ENCODE results near the gene THOC6. TPM values are rescaled to one million over a fixed set of nuclear protein-coding genes. Genes with fewer than 3 reads are reported as not detected.

Gene THOC6
- total and polyA plus RNA-seq, 4 donors: 10.8 to 14.8 (median 11.7) TPM

DNA sequence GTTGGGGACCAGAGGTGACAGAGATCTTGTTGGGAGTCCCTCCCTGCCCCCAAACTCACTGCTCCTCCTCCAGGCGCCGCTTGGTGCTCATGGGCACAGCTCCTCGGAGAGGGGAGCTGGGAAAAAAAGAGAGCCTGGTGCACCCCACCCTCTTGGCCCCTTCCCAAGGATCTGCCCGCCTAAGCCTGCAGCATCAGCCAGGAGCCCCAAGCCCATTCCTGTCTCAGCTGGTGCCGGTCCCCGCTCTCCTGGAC, 493 bp upstream of the THOC6 start:
- Histone ChIP-seq H3K36me3 (ENCODE audit: control insufficient read depth in 4 of 4, insufficient read depth in 3 of 4, low read depth in 1 of 4, low read length in 3 of 4) (peaks cover 0 to 14% (median 3%) of the 10 kb centered on the region in 4 donors), H3K4me3 (ENCODE audit: low read depth in 1 of 3, low read length in 3 of 3) (peak overlapping the region in 2 of 3 donors; percentile 55 to 72), H3K27me3 (ENCODE audit: control insufficient read depth in 4 of 4, insufficient read depth in 4 of 4, low read length in 3 of 4) (no peaks in the 10 kb centered on the region), H3K4me1 (ENCODE audit: control insufficient read depth in 4 of 4, insufficient read depth in 4 of 4, low read length in 3 of 4) (peaks cover 17 to 42% (median 26%) of the 10 kb centered on the region in 4 donors), H3K27ac (ENCODE audit: low read depth in 1 of 2, low read length in 2 of 2) (peak overlapping the region; percentile 95 to 97), H3K9me3 (ENCODE audit: control insufficient read depth in 4 of 4, low read length in 3 of 4) (no peaks in the 10 kb centered on the region), H3K9ac (ENCODE audit: low read depth in 1 of 2, low read length in 2 of 2) (no peak overlapping the region)
- 48% methylated on average over 6 of the region's 6 CpGs for WGBS
- TF ChIP-seq HNF4G (IDR thresholded peaks at IDR 0.05): no peak
- no peak for DNase-seq (ENCODE audit: low spot score)

DNA sequence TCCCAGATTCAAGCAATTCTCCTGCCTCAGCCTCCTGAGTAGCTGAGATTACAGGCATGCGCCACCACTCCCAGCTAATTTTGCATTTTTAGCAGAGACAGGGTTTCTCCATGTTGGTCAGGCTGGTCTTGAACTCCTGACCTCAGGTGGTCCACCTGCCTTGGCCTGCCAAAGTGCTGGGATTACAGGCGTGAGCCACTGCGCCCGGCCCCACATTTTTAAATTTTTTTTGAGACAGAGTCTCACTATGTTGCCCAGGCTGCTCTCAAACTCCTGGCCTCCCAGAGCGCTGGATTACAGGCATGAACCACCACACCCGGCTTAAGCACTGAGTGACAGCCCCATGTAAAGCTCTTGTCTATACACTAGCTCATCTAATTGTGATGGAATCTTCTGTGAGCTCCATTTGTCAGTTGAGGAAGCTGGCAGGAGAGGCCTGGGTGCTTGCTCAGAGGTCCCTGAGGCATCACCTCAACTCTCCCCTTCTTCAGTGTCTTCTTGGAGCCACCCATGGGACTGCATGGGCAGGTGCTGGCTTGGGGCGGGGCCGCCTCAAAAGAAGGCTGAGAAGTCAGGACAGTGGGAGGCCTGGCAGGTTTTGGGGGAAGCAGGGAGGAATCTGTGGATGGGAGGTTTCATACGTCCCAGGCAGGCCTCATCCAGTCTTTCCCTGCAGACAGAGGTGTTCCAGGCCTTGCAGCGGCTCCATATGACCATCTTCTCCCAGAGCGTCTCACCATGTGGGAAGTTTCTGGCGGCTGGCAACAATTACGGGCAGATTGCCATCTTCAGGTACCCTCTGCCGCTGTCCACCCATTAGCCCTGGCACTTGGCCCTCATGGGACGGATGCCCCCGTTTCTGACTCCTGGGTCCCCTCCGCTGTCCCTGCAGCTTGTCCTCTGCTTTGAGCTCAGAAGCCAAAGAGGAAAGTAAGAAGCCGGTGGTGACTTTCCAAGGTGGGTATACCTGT, 1.5 kb downstream of the THOC6 start:
- peaks cover 0 to 5% (median 2%) of the 10 kb centered on the region in 4 donors for H3K27me3 ChIP-seq (ENCODE audit: control insufficient read depth in 4 of 4, insufficient read depth in 4 of 4, low read length in 3 of 4)
- H3K9ac ChIP-seq (ENCODE audit: low read depth in 1 of 2, low read length in 2 of 2): no peak overlapping the region
- peaks cover 0 to 14% (median 3%) of the 10 kb centered on the region in 4 donors for H3K36me3 ChIP-seq (ENCODE audit: control insufficient read depth in 4 of 4, insufficient read depth in 3 of 4, low read depth in 1 of 4, low read length in 3 of 4)
- no peaks in the 10 kb centered on the region for H3K9me3 ChIP-seq (ENCODE audit: control insufficient read depth in 4 of 4, low read length in 3 of 4)
- 95% methylated on average over 18 of the region's 18 CpGs for WGBS
- no peak for DNase-seq (ENCODE audit: low spot score)
- no peak overlapping the region for H3K27ac ChIP-seq (ENCODE audit: low read depth in 1 of 2, low read length in 2 of 2)
- TF ChIP-seq FOXA1 (IDR thresholded peaks at IDR 0.05) (no peak), HNF4A (conservative IDR thresholded peaks at IDR 0.05) (no peak), TAF1 (conservative IDR thresholded peaks at IDR 0.05) (no peak), REST (IDR thresholded peaks at IDR 0.05) (no peak), ZBTB33 (IDR thresholded peaks at IDR 0.05) (no peak), HNF4G (IDR thresholded peaks at IDR 0.05) (no peak), JUND (IDR thresholded peaks at IDR 0.05) (no peak), SP1 (IDR thresholded peaks at IDR 0.05) (no peak), EGR1 (IDR thresholded peaks at IDR 0.05; ENCODE audit: low read depth in 2 of 2) (no peak), CTCF (IDR thresholded peaks at IDR 0.05; ENCODE audit: low read depth, low read length, missing input control) (no peak)
- TF ChIP-seq, protein P1, sequence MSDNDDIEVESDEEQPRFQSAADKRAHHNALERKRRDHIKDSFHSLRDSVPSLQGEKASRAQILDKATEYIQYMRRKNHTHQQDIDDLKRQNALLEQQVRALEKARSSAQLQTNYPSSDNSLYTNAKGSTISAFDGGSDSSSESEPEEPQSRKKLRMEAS (IDR thresholded peaks at IDR 0.05): no peak
- peaks cover 17 to 52% (median 24%) of the 10 kb centered on the region in 4 donors for H3K4me1 ChIP-seq (ENCODE audit: control insufficient read depth in 4 of 4, insufficient read depth in 4 of 4, low read length in 3 of 4)
- no peak overlapping the region for H3K4me3 ChIP-seq (ENCODE audit: low read depth in 1 of 3, low read length in 3 of 3)
